GOT3 (cell line): ENCODE measurements around the gene HIRIP3.
"Not testable (repeated sequence)": the region's sequence is repeated elsewhere in the genome, so short reads cannot be mapped to it uniquely, and the experiment has no call there.

ENCODE experiments used
- DNase-seq: peaks from one replicate; lab custom pipeline; 2025; ENCODE audit warnings: mixed read lengths; lab: John Stamatoyannopoulos, UW

HIRIP3 gene

DNA sequence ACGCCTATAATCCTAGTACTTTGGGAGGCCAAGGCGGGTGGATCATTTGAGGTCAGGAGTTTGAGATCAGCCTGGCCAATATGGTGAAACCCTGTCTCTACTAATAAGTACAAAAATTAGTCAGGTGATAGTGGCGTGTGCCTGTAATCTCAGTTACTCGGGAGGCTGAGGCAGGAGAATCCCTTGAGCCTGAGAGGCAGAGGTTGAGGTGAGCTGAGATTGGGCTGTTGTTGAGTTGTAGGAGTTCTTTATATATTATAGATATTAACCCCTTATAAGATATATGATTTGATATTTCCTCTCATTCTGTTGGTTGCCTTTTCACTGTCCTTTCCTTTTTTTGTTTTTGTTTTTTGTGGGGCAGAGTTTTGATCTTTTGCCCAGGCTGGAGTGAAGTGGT is 35.6 kb downstream of the HIRIP3 start:
- DNase-seq, result not testable (repeated sequence)

DNA sequence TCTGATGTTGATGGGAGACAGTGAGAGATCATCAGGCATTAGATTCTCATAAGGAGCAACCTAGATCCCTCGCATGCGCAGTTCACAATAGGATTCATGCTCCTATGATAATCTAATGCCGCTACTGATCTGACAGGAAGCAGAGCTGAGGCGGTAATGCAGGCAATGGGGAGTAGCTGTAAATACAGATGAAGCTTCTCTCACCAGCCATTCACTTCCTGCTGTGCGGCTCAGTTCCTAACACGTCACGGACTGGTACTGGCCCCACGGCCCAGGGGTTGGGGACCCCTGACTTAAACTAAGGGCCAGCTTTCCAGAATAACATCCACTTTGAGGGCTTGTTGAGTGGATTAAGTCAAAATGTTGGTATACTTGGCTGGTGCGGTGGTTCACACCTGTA is 36.1 kb downstream of the HIRIP3 start:
- no peak for DNase-seq

DNA sequence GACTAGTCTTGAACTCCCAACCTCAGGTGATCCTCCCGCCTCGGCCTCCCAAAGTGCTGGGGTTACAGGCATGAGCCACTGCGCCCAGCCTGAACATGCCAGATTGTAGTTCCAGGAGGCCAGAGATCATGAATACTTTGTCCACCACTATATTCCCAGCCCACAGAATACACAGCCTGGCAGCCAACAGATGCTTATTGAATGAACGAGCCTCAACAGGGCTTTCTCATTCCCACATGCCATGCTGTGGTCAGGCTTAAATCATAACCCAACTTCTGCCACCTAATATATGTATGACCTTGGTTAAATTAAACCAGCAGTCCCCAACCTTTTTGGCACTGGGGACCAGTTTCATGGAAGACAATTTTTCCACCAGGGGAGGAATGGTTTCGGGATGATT is 36.7 kb downstream of the HIRIP3 start:
- no peak for DNase-seq

DNA sequence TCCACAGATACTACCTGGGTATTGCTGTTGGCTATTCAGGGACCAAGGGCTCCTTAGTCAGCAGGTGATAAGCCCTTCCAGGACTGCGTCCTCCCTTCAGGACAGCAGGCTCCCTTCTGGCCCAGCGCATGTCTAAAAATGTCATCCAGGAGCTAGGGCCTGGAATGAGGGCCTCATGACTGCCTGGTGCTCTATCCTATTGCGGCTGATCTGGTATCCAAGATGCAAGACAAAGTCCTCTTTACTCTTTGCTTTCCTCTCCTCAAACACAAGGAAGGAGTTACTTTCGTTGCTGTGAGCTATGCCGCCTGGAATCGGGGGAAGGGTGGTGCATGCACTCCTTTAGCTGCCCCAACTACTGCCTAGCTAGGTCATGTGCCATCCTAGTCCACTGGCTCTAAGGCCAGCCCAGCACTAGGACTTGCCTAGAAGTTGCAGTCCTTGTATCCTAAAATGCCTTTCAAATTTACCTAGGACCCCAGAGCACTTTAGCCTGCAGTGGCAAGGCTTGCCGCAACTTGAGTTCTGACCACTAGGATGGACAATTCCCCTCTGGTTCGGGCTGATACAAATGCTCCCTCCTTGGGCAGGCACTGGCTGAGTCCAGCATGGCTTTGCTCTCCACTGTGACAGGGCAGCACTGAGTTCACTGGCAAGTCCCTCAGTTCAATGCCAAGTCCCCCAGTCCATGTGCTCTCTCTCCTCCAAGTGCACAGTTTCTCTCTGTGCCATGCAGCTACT is 43.6 kb downstream of the HIRIP3 start:
- DNase-seq, result no peak

DNA sequence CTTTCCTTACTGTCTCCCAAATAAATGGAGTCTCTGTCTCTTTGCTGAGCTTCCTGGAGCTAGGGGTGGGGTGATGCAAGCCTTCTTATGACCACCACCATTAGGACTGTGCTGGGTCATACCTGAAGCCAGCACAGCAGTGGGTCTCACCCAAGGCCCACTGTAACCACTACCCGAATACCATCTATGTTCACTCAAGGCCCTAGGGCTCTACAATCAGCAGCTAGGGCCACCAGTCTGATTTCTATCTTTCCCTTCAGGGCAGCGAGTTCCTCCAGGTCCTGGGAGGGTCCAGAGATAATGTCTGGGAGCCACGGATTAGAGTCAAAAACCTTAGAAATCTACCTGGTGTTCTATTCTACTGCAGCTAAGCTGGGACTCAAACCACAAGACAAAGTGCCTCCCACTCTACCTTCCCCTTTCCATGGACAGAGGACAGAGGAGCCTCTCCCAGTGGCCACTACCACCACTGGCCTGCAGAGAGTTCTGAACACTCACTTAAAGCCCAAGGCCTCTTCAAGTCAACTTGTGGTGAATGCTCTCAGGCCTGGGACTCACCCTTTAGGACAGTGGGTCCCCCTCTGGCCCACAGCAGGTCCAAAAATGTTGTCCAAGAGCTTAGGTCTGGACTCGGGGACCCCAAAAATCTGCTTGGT is 44.5 kb downstream of the HIRIP3 start:
- DNase-seq, result no peak

DNA sequence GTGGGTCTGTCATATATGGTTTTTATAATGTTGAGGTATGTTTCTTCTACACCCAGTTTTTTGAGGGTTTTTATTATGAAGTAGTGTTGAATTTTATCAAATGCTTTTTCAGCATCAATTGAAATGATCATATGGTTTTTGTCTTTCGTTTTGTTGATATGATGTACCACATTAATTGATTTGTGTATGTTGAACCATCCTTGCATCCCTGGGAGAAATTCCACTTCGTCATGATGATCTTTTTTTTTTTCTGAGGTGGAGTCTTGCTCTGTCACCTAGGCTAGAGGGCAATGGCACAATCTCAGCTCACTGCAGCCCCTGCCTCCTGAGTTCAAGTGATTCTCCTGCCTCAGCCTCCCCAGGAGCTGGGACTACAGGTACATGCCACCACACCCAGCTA is 47.5 kb downstream of the HIRIP3 start:
- DNase-seq, result no peak

DNA sequence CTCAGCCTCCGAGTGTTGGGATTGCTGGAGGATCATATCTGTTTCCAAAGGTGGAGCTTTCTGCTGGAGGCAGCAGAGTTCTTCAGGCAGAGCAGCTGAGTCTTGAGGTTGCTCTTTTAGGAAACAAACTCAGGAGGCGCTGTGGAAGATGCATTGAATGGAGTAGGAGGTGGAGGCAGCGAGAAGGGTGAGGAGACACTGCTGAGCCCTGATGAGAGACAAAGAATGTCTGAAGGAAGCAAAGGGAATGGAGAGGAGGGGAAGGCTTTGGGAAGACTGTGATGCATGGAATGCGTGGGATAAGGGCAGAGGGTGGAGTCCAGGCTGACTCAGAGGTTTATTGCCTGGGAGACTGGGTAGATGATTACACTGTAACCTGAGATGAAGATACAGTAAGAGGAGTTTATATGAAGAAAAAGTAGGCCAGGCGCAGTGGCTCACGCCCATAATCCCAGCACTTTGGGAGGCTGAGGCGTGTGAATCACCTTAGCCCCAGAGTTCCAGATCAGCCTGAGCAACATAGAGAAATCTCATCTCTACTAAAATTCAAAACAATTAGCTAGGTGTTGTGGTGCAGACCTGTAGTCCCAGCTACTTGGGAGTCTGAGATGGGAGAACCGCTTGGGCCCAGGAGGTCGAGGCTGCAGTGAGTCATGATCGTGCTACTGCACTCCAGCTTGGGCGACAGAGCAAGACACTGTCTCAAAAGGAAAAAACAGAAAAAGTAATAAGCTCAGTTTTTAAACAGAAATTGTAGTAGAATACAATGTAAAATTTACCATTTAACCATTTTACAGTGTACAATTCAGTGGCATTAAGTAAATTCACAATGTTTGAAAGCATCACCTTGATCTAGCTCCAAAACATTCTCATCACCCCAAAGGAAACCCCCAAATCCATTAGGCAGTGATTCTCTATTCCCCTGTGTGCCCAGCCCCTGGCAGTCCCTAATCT is 51.3 kb downstream of the HIRIP3 start:
- DNase-seq, result peak; percentile 53
